ENCODE measurements around the gene CDC20B. TPM values are rescaled to one million over a fixed set of nuclear protein-coding genes. Genes with fewer than 3 reads are reported as not detected.

The CDC20B gene
- total and polyA plus RNA-seq, 2 of the 8 experiments (the other 6 are each of a cell fraction or from before 2014, with no cell fraction given) = 0.06 TPM; not detected in 1

DNA sequence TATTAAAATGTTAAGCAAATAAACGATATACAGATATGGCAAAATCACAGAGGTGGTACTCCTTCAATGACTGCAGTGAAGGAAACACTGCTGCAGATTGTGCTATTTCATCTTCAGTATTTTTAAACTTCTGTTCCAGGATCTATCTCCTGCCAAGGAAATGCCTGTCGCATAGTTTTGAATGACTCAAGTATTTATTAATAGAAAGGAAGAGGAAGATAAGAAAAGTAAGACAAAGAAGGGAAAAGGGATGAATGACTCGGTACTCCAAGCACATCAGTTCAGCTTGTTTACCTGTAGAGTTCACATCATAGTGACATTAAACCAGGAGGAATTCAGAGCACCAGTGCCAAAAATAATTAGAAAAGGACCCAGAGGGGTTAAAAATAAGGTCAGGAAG, 18.1 kb downstream of the CDC20B start (continued):
- TF ChIP-seq, protein P1, sequence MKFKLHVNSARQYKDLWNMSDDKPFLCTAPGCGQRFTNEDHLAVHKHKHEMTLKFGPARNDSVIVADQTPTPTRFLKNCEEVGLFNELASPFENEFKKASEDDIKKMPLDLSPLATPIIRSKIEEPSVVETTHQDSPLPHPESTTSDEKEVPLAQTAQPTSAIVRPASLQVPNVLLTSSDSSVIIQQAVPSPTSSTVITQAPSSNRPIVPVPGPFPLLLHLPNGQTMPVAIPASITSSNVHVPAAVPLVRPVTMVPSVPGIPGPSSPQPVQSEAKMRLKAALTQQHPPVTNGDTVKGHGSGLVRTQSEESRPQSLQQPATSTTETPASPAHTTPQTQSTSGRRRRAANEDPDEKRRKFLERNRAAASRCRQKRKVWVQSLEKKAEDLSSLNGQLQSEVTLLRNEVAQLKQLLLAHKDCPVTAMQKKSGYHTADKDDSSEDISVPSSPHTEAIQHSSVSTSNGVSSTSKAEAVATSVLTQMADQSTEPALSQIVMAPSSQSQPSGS (IDR thresholded peaks at IDR 0.05; ENCODE audit: low read length) = no peak
- TF ChIP-seq RBBP5 (IDR thresholded peaks at IDR 0.05; ENCODE audit: borderline replicate concordance, low read depth, low read length) = no peak

All from H1 (cell line).